GM12891 (cell line): ENCODE data around the gene ZNF638.

Source experiments
- POLR2A ChIP-seq: IDR thresholded peaks from 2 replicates; pipeline ENCODE4 v1.6.1; 2011; ENCODE audit warnings: low read depth, low read length, control low read depth
- POLR2AphosphoS5 ChIP-seq: IDR thresholded peaks from 2 replicates; pipeline ENCODE4 v1.6.1; 2011; ENCODE audit warnings: low read depth, low read length, control low read depth
- POU2F2 ChIP-seq: IDR thresholded peaks from 2 replicates; pipeline ENCODE4 v1.6.1; 2011; ENCODE audit warnings: low read depth, mild to moderate bottlenecking, control low read depth, low read length, moderate library complexity
- SPI1 ChIP-seq: IDR thresholded peaks from 2 replicates; pipeline ENCODE4 v1.6.1; 2011; ENCODE audit warnings: low read depth, low read length, control low read depth
- TAF1 ChIP-seq: IDR thresholded peaks from 2 replicates; pipeline ENCODE4 v1.6.1; 2011; ENCODE audit warnings: low read depth, low read length, control low read depth

- no peak for TF ChIP-seq TAF1
- no peak for TF ChIP-seq POLR2AphosphoS5
- TF ChIP-seq POLR2A, result no peak
- no peak for TF ChIP-seq SPI1
- no peak for TF ChIP-seq POU2F2
These were observed 21.7 kb downstream of the ZNF638 start for GRCh38 chr2:71353248-71353647.
